Liver (tissue), 9 donors: ENCODE data around the gene HEPHL1. TPM values are rescaled to one million over a fixed set of nuclear protein-coding genes. Genes with fewer than 3 reads are reported as not detected.

Source experiments
- DNase-seq: peaks from one replicate; pipeline ENCODE4 v3.0.0-alpha.2; 2017; ENCODE audit warnings: low spot score
- H3K27ac ChIP-seq, 2 donors: one replicate each; pipeline ENCODE4 v1.7.0; 2013; ENCODE audit warnings: inconsistent platforms in 2 of 2, low read length in 2 of 2, control low read depth in 1 of 2, low read depth in 1 of 2, mild to moderate bottlenecking in 1 of 2
- H3K27me3 ChIP-seq, 4 donors: one replicate each; pipeline versions ENCODE4 v1.6.1 to v1.7.0; 2013; ENCODE audit warnings: low read length in 3 of 4, inconsistent platforms in 1 of 4, mild to moderate bottlenecking in 1 of 4, moderate library complexity in 1 of 4; ENCODE audit not compliant: control insufficient read depth in 4 of 4, insufficient read depth in 4 of 4
- H3K36me3 ChIP-seq, 4 donors: one replicate each; pipeline versions ENCODE4 v1.6.1 to v1.7.0; 2013; ENCODE audit warnings: low read length in 3 of 4, mild to moderate bottlenecking in 3 of 4, low read depth in 1 of 4, moderate library complexity in 1 of 4; ENCODE audit not compliant: control insufficient read depth in 4 of 4, insufficient read depth in 3 of 4
- H3K4me1 ChIP-seq, 4 donors: one replicate each; pipeline versions ENCODE4 v1.6.1 to v1.7.0; 2013; ENCODE audit warnings: low read length in 3 of 4, mild to moderate bottlenecking in 3 of 4, moderate library complexity in 1 of 4; ENCODE audit not compliant: control insufficient read depth in 4 of 4, insufficient read depth in 4 of 4
- H3K4me3 ChIP-seq, 3 donors: one replicate each; pipeline versions ENCODE4 v1.6.1 to v1.7.0; 2013; ENCODE audit warnings: low read length in 3 of 3, control low read depth in 1 of 3, low read depth in 1 of 3, mild to moderate bottlenecking in 1 of 3
- H3K9ac ChIP-seq, 2 donors: one replicate each; pipeline ENCODE4 v1.7.0; 2013; ENCODE audit warnings: low read length in 2 of 2, mild to moderate bottlenecking in 2 of 2, moderate library complexity in 2 of 2, control low read depth in 1 of 2, low read depth in 1 of 2
- H3K9me3 ChIP-seq, 4 donors: one replicate each; pipeline versions ENCODE4 v1.6.1 to v1.7.0; 2013; ENCODE audit warnings: low read length in 3 of 4; ENCODE audit not compliant: control insufficient read depth in 4 of 4
- EGR1 ChIP-seq, 2 donors: IDR thresholded peaks; 2 replicates each; pipeline ENCODE4 v1.6.1; 2016 to 2018; ENCODE audit warnings: antibody characterized with exemption in 2 of 2, low read depth in 2 of 2
- FOXA1 ChIP-seq: IDR thresholded peaks from 2 replicates; pipeline ENCODE4 v1.6.1; 2016; ENCODE audit warnings: antibody characterized with exemption
- FOXA2 ChIP-seq: IDR thresholded peaks from 2 replicates; pipeline ENCODE4 v1.6.1; 2016; ENCODE audit warnings: antibody characterized with exemption
- GABPA ChIP-seq, 2 donors: IDR thresholded peaks in 1 of 2; conservative IDR thresholded peaks in 1 of 2; 2 replicates each; pipeline ENCODE4 v1.6.1; 2016; ENCODE audit warnings: antibody characterized with exemption in 2 of 2, mild to moderate bottlenecking in 1 of 2, moderate library complexity in 1 of 2
- HNF4A ChIP-seq, 2 donors: conservative IDR thresholded peaks; 2 replicates each; pipeline ENCODE4 v1.6.1; 2016; ENCODE audit warnings: antibody characterized with exemption in 2 of 2, mild to moderate bottlenecking in 2 of 2
- HNF4G ChIP-seq: IDR thresholded peaks from 2 replicates; pipeline ENCODE4 v1.6.1; 2016; ENCODE audit warnings: antibody characterized with exemption
- JUND ChIP-seq, 2 donors: IDR thresholded peaks; 2 replicates each; pipeline ENCODE4 v1.6.1; 2016; ENCODE audit warnings: antibody characterized with exemption in 2 of 2
- NR2F2 ChIP-seq: IDR thresholded peaks from 2 replicates; pipeline ENCODE4 v1.6.1; 2016; ENCODE audit warnings: antibody characterized with exemption
- RAD21 ChIP-seq, 2 donors: IDR thresholded peaks; 2 replicates each; pipeline ENCODE4 v1.6.1; 2016; ENCODE audit warnings: antibody characterized with exemption in 2 of 2, mild to moderate bottlenecking in 2 of 2
- RXRA ChIP-seq, 2 donors: IDR thresholded peaks; 2 replicates each; pipeline ENCODE4 v1.6.1; 2017 to 2018; ENCODE audit warnings: antibody characterized with exemption in 2 of 2, mild to moderate bottlenecking in 1 of 2
- SP1 ChIP-seq: IDR thresholded peaks from 2 replicates; pipeline ENCODE4 v1.6.1; 2018; ENCODE audit warnings: antibody characterized with exemption, mild to moderate bottlenecking
- TAF1 ChIP-seq: conservative IDR thresholded peaks from 2 replicates; pipeline ENCODE4 v1.6.1; 2016; ENCODE audit warnings: antibody characterized with exemption, mild to moderate bottlenecking
- WGBS: extraction: QIAGEN DNeasy Blood & Tissue Kit; methylation state at CpG from one replicate; pipeline ENCODE4 v1.1.7; 2013; 5-methylcytosine and 5-hydroxymethylcytosine counted together
- polyA plus RNA-seq, 2 donors: library from polyadenylated mRNA; stranded (reverse) in 1 of 2; unstranded in 1 of 2; fragments of 200-250 nt in 1 of 2; fragments of >200 nt in 1 of 2; fragmentation: Nextera tagmentation in 1 of 2; extraction: Ambion mirVana in 1 of 2; gene quantifications; one replicate each; pipeline versions ENCODE4 v1.2.1 to v1.2.3, GENCODE V29; 2013 to 2015
- total RNA-seq, 2 donors: library from RNA; depleted of rRNA; stranded (reverse); fragments of >200 nt; gene quantifications; one replicate each; pipeline ENCODE4 v1.2.3, GENCODE V29; 2014
- TF ChIP-seq, protein P1 (sequence below): IDR thresholded peaks from 2 replicates; pipeline ENCODE4 v1.6.1; 2016; ENCODE audit warnings: antibody characterized with exemption, mild to moderate bottlenecking
- TF ChIP-seq, protein P2 (sequence below): IDR thresholded peaks from 2 replicates; pipeline ENCODE4 v1.6.1; 2016; ENCODE audit warnings: antibody characterized with exemption
- TF ChIP-seq, protein P3 (sequence below): fragments of 150-350 bp; IDR thresholded peaks from 2 replicates; pipeline ENCODE4 v1.5.1; 2017; ENCODE audit warnings: improper control_type of control experiment, low read depth, low read length; ENCODE audit not compliant: missing input control
- TF ChIP-seq, protein P4 (sequence below): IDR thresholded peaks from 2 replicates; pipeline ENCODE4 v1.6.1; 2016; ENCODE audit warnings: antibody characterized with exemption
- donor health status: healthy.
- donor health status: healthy.
- donor health status: healthy.
- donor health status: healthy.
- donor health status: healthy.

Gene HEPHL1
- total and polyA plus RNA-seq, 4 donors = 0.19 TPM; not detected in 3

DNA sequence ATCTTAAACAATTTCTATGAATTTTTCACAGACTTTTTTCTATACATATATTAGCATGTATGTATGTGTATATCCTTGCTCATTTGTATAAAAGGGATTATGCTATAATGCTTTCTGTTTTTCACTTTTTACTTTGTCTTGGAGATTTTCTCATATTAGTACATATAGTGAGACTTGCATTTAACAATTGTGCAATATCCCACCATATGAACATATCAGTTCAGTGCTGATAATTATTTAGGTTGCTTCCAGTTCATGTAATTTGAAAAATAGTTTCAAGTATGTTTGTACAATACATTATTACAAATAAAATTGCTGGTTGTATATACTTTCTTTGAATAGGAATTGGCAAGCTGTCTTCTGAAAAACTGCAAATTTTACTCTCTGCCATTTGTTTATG is 37.9 kb downstream of the HEPHL1 start:
- Histone ChIP-seq H3K27me3 (no peaks in the 10 kb centered on the region), H3K36me3 (no peaks in the 10 kb centered on the region), H3K9ac (no peak overlapping the region), H3K27ac (no peak overlapping the region), H3K4me3 (no peak overlapping the region), H3K4me1 (no peaks in the 10 kb centered on the region), H3K9me3 (peaks cover 0 to 1% (median 0%) of the 10 kb centered on the region in 4 donors)
- DNase-seq = no peak
- TF ChIP-seq, protein P1, sequence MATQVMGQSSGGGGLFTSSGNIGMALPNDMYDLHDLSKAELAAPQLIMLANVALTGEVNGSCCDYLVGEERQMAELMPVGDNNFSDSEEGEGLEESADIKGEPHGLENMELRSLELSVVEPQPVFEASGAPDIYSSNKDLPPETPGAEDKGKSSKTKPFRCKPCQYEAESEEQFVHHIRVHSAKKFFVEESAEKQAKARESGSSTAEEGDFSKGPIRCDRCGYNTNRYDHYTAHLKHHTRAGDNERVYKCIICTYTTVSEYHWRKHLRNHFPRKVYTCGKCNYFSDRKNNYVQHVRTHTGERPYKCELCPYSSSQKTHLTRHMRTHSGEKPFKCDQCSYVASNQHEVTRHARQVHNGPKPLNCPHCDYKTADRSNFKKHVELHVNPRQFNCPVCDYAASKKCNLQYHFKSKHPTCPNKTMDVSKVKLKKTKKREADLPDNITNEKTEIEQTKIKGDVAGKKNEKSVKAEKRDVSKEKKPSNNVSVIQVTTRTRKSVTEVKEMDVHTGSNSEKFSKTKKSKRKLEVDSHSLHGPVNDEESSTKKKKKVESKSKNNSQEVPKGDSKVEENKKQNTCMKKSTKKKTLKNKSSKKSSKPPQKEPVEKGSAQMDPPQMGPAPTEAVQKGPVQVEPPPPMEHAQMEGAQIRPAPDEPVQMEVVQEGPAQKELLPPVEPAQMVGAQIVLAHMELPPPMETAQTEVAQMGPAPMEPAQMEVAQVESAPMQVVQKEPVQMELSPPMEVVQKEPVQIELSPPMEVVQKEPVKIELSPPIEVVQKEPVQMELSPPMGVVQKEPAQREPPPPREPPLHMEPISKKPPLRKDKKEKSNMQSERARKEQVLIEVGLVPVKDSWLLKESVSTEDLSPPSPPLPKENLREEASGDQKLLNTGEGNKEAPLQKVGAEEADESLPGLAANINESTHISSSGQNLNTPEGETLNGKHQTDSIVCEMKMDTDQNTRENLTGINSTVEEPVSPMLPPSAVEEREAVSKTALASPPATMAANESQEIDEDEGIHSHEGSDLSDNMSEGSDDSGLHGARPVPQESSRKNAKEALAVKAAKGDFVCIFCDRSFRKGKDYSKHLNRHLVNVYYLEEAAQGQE = no peak
- TF ChIP-seq EGR1 (IDR thresholded peaks at IDR 0.05; ENCODE audit: low read depth in 2 of 2) (no peak), SP1 (no peak), RAD21 (IDR thresholded peaks at IDR 0.05) (no peak), GABPA (IDR thresholded peaks at IDR 0.05 in 1 of 2, conservative IDR thresholded peaks at IDR 0.05 in 1 of 2) (no peak), HNF4A (conservative IDR thresholded peaks at IDR 0.05) (no peak), HNF4G (no peak), RXRA (IDR thresholded peaks at IDR 0.05) (no peak), FOXA1 (no peak)
- TF ChIP-seq, protein P2, sequence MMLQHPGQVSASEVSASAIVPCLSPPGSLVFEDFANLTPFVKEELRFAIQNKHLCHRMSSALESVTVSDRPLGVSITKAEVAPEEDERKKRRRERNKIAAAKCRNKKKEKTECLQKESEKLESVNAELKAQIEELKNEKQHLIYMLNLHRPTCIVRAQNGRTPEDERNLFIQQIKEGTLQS = no peak

DNA sequence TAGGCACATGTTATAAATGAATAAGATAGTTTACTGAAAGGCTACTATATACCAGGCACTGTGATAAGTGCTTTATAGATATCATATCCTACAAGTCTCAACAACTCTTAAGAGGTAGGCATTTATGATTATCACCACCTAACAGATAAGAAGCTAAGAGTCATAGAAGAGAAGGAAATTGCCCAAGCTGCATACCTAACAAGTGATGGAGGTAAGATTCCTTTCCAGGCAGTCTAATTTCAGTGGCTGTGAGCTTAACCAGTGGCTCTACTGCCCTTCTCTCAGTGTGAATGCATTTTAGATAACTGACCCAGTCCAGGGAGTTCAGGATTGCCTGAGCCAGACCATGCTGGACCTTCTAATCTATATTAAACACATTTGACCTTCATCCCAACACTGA is 39.2 kb downstream of the HEPHL1 start:
- Histone ChIP-seq H3K9me3 (peaks cover 0 to 1% (median 0%) of the 10 kb centered on the region in 4 donors), H3K36me3 (no peaks in the 10 kb centered on the region), H3K4me3 (no peak overlapping the region), H3K9ac (no peak overlapping the region), H3K27ac (no peak overlapping the region), H3K27me3 (no peaks in the 10 kb centered on the region), H3K4me1 (no peaks in the 10 kb centered on the region)
- TF ChIP-seq FOXA2 (no peak), JUND (IDR thresholded peaks at IDR 0.05) (no peak), NR2F2 (no peak)
- no peak for DNase-seq

DNA sequence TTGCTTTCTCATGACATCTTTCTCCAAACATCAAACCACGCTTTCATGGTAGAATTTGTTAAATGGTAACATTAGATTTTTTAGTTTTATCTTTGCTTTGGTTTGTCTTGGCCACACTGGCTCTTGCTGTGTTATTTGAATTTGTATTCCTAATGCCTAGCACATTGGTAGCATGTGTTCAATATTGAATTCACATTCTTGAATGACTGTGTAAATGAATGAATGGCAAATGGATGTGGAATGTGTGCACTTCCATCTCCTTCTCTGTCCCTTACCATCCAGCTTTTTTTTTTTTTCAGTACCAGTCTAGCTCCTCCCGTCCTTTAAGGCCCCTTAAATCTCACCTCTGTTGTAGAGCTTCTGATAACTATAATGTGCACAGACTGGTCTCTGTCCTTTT is 41.2 kb downstream of the HEPHL1 start:
- 73% methylated on average over 2 of the region's 2 CpGs for WGBS
- TF ChIP-seq, protein P2 = no peak
- TF ChIP-seq HNF4A (conservative IDR thresholded peaks at IDR 0.05) = no peak
- no peak for TF ChIP-seq GABPA (IDR thresholded peaks at IDR 0.05 in 1 of 2, conservative IDR thresholded peaks at IDR 0.05 in 1 of 2)
- no peak for TF ChIP-seq HNF4G
- TF ChIP-seq FOXA2 = no peak
- TF ChIP-seq, protein P3, sequence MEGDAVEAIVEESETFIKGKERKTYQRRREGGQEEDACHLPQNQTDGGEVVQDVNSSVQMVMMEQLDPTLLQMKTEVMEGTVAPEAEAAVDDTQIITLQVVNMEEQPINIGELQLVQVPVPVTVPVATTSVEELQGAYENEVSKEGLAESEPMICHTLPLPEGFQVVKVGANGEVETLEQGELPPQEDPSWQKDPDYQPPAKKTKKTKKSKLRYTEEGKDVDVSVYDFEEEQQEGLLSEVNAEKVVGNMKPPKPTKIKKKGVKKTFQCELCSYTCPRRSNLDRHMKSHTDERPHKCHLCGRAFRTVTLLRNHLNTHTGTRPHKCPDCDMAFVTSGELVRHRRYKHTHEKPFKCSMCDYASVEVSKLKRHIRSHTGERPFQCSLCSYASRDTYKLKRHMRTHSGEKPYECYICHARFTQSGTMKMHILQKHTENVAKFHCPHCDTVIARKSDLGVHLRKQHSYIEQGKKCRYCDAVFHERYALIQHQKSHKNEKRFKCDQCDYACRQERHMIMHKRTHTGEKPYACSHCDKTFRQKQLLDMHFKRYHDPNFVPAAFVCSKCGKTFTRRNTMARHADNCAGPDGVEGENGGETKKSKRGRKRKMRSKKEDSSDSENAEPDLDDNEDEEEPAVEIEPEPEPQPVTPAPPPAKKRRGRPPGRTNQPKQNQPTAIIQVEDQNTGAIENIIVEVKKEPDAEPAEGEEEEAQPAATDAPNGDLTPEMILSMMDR = no peak
- TF ChIP-seq, protein P1 = no peak
- TF ChIP-seq FOXA1 = no peak
- no peak for TF ChIP-seq TAF1
- no peak for TF ChIP-seq SP1
- no peak for TF ChIP-seq JUND (IDR thresholded peaks at IDR 0.05)
- TF ChIP-seq, protein P4, sequence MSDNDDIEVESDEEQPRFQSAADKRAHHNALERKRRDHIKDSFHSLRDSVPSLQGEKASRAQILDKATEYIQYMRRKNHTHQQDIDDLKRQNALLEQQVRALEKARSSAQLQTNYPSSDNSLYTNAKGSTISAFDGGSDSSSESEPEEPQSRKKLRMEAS = no peak
- TF ChIP-seq NR2F2 = no peak
- no peak for TF ChIP-seq EGR1 (IDR thresholded peaks at IDR 0.05; ENCODE audit: low read depth in 2 of 2)
- TF ChIP-seq RXRA (IDR thresholded peaks at IDR 0.05) = no peak

More for the DNA sequence above, 41.2 kb downstream of the HEPHL1 start:
- Histone ChIP-seq H3K27ac (no peak overlapping the region), H3K27me3 (no peaks in the 10 kb centered on the region), H3K4me3 (no peak overlapping the region), H3K36me3 (no peaks in the 10 kb centered on the region), H3K4me1 (no peaks in the 10 kb centered on the region), H3K9me3 (no peaks in the 10 kb centered on the region), H3K9ac (no peak overlapping the region)
- no peak for DNase-seq
